ENCODE data around the gene ESRRG.

ESRRG gene

DNA sequence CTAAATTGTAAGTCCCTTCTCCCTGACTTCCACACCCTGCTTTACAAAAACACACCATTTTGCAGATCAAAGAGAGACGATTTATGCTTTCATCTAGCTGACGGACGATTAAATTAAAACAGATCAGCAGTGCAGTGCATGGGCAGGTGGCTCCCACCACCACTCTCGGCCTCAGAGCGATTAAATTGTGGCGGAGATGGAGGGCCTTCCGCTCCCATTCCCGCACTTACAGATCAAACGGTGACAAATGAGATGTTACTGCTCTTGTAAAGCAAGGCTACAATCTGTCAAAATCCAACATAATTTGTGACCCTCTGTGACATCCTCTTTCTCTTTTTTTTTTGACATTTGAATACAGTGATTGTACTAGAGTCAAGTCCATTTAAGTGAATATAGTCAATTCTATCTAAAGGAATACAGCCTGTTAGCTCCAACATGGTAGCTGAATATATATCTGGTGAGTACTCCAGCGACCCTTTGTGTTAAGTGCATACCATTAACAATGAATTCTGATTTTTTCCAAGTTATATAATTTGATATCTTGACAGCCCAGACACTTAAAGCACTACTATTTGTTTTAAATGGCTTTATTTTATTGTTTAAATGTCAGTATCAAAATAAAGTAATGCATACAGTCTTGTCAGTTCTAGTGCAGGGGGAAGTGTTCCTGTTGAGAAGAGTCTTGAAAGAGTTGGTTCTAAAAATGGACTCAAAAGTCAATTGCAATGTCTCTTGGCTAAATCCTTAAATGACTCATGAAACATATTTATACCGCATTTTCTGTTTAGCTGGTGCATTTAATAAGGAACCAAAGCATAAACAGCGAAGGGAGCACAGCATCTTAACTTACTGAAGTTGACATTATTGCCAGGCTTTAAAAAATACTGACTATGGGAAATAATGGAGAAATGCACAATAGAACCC is 109.0 kb downstream of the ESRRG start:
- TF ChIP-seq, protein P1, sequence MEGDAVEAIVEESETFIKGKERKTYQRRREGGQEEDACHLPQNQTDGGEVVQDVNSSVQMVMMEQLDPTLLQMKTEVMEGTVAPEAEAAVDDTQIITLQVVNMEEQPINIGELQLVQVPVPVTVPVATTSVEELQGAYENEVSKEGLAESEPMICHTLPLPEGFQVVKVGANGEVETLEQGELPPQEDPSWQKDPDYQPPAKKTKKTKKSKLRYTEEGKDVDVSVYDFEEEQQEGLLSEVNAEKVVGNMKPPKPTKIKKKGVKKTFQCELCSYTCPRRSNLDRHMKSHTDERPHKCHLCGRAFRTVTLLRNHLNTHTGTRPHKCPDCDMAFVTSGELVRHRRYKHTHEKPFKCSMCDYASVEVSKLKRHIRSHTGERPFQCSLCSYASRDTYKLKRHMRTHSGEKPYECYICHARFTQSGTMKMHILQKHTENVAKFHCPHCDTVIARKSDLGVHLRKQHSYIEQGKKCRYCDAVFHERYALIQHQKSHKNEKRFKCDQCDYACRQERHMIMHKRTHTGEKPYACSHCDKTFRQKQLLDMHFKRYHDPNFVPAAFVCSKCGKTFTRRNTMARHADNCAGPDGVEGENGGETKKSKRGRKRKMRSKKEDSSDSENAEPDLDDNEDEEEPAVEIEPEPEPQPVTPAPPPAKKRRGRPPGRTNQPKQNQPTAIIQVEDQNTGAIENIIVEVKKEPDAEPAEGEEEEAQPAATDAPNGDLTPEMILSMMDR (IDR thresholded peaks at IDR 0.05; ENCODE audit: low read depth, low read length): no peak
- no peak overlapping the region for H3K4me3 ChIP-seq (ENCODE audit: low read depth, low read length)

DNA sequence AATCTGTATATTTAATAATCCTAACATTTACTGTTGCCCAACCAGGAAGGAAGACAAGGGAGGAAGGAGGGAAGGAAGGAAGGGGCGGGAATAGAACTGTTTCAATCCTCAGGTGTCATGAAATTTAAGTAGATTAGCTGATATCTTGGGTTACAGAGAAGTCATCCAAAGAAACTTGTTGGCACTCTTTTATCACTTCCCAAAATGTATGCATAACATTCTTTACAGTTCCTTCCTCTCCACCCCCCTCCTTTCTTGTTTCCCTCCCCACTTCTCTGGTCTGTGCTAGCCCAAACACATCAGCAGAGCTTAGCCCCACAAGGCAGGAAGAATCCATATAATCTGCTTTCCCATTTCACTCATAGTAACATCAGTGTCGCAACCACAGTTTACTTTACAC is 110.9 kb downstream of the ESRRG start:
- TF ChIP-seq, protein P1 (IDR thresholded peaks at IDR 0.05; ENCODE audit: low read depth, low read length): no peak
- H3K4me3 ChIP-seq (ENCODE audit: low read depth, low read length): no peak overlapping the region

DNA sequence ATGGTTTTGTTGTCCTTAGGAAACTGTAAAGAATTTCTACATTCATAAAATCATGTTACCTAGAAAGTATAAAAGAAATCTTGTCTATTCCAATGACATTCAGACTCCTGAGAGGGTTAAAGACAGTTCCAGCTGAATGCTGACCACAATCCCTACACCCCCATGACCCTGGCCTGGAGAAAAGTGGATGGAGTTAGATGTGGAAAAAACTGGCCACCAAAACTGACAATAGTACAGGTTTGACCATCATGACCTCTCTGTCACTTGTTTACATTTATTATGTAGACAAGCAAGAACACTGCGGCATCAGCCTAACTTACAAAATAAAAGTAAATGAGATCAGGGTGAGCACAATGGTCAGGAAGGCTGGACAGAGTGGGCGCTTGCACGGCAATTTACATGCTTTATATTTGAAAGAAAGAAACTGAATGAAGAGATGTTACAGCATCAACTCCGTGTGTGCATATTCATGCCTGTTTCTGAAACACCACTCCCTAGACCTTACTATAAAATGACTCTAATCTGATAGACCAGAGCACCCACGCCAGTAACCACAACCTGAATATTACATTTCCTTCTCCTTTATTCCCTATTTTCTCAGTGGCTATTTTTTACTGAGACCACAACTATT is 116.0 kb downstream of the ESRRG start:
- H3K4me3 ChIP-seq (ENCODE audit: low read depth, low read length): no peak overlapping the region
- TF ChIP-seq, protein P1 (IDR thresholded peaks at IDR 0.05; ENCODE audit: low read depth, low read length): no peak

DNA sequence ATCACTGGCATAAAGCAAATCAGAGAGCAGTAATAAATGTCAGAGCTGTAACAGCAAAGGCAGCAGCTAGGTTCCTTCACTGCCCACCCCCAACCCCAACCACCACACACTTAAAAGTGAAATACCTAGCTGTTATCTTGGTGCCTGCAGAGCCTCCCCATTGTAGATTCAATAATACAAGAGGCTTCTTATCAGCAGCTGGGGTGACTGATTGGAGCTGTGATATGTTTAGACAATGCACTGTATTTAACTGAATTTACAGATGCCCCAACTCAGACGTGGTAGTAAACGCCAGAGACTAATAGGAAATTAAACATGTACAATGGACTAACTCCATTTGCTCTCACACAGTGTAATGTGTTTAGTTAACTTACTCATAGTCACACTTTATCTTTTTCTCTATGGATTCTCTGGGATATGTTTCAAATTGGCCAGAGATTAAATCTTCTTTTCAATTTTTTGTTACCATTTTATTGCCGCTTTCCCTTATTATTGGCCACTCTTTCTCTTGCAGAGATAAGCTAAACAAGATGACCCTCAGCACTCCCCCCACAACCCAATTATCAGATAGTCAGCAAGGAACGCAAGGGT is 117.1 kb downstream of the ESRRG start:
- no peak overlapping the region for H3K4me3 ChIP-seq (ENCODE audit: low read depth, low read length)
- TF ChIP-seq, protein P1 (IDR thresholded peaks at IDR 0.05; ENCODE audit: low read depth, low read length): no peak

DNA sequence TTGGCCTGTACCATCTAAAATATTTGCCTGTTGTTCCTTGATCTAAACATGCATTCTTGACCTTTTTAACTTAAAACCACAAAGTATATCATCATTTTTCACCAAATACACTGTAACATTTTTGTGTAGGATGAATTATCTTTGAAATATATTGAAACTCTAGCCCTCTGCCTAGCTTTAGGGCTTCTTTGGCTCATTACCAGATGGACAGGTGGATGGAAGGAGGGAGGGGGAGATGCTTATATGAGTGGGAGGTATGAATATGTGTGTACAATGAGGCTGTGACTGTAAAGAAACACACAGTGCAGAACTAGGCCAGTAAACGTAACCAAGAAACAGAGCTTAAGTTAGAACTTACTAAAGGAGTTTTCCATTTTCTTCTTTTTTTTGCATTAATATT is 118.5 kb downstream of the ESRRG start:
- TF ChIP-seq, protein P1 (IDR thresholded peaks at IDR 0.05; ENCODE audit: low read depth, low read length): no peak
- no peak overlapping the region for H3K4me3 ChIP-seq (ENCODE audit: low read depth, low read length)

DNA sequence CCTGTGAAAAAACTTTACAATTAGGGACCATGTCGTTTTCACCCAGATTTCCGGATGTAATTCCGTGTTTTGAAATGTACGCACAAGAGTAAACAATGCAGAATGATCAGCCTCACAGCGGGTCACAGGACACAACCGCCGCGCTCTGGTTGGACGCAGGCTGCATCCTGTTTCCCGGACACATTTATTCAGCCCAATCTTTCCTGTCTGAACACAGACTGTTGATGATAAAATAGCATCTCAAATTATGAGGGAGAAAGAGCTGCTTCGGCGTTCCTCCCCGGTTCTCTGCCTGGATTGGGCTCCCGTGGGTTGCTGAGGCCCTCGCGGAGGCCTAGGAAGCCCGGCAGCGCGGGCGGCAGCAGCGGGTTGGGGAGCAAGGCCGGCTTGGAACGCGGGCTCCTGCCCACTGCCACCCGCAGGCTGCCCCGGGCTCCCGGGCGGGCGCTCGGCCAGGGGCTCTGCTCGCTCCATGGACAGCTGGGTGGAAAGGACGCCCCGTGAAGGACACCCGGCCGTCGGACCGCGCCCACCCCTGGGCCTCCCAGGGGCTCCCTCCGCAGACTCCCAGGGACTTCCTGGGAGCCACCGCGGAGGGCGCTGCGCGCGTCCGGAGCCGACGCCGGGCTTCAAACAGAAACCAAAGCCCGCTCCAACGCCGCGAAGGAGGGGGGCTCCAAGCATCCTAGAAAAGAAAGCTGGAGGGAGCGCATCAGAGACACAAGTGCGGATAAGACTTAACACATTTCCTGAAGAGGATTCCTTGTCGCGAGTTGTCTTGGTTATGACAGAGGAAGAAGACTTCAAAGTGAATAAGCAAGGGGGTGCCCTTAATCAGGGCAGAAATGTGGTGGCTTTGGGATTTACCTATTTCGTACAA is 122.3 kb downstream of the ESRRG start:
- TF ChIP-seq, protein P1 (IDR thresholded peaks at IDR 0.05; ENCODE audit: low read depth, low read length): peak; percentile 65
- peak overlapping the region; percentile 70 for H3K4me3 ChIP-seq (ENCODE audit: low read depth, low read length)
